Measurements from ENCODE around the gene MDM1.

MDM1 gene

GRCh38 chr12:68286396-68286795, 45.8 kb downstream of the MDM1 start:
- no peak for DNase-seq (ENCODE audit: low read depth, low spot score)
- no peak overlapping the region for H3K4me3 ChIP-seq (ENCODE audit: low read length)

DNA sequence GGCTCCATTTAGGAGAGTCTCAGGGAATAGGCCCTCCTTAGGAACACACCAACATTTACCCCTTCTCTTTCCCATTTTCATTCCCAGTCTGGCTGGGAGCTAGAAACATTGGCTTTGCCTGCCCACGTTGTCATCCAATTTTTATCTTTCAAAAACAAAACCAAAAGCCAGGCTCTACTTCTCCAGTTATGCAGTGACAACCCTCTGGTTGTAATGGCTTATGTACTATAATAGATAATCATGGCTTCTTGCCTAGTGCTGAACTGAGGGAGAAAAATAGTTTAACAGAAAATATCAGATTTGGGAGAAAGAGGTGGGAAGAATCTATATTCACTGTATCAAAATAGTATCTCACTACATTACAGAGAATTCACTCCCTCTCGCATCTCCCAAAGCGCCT, 46.6 kb downstream of the MDM1 start:
- no peak overlapping the region for H3K4me3 ChIP-seq (ENCODE audit: low read length)
- DNase-seq (ENCODE audit: low read depth, low spot score) = no peak

DNA sequence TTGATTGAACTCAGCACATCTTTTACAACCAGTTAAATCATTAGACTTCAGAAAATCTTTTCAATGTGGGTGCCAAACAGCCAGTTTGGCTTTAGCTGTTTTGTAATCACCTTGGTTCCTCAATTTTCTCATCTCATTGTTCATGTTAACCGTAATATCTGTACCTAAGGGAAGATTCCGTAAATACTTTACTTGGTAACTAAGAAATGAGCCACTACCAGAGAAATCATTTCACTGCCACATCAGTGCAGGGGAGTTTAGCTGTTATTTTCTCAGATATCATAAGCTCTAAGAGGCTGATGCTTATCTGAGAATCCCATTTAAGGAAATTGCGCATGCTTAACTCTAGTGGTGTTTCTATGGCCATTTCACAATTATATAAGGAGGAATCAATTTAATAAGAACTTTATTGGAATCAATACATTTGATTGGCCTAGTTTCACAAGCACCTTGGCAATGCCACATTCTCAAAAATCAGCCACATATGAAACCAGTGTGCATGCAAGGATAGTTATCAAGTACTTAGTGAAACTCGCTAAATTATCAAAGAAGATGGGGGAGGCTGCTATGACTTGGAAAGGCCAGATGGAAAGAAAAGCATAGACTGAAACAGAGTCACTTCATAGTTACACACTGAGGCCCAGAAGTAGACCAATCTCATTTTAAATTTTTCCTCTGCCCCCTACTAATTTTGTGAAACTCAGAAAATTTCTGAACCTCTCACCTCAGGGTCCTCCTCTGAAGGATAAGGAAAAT, 50.7 kb downstream of the MDM1 start:
- no peak for DNase-seq (ENCODE audit: low read depth, low spot score)

GRCh38 chr12:68280240-68280639, 51.9 kb downstream of the MDM1 start:
- no peak for DNase-seq (ENCODE audit: low read depth, low spot score)
- H3K4me3 ChIP-seq (ENCODE audit: low read length) = no peak overlapping the region

More for the DNA sequence above, 50.7 kb downstream of the MDM1 start:
- no peak overlapping the region for H3K4me3 ChIP-seq (ENCODE audit: low read length)

DNA sequence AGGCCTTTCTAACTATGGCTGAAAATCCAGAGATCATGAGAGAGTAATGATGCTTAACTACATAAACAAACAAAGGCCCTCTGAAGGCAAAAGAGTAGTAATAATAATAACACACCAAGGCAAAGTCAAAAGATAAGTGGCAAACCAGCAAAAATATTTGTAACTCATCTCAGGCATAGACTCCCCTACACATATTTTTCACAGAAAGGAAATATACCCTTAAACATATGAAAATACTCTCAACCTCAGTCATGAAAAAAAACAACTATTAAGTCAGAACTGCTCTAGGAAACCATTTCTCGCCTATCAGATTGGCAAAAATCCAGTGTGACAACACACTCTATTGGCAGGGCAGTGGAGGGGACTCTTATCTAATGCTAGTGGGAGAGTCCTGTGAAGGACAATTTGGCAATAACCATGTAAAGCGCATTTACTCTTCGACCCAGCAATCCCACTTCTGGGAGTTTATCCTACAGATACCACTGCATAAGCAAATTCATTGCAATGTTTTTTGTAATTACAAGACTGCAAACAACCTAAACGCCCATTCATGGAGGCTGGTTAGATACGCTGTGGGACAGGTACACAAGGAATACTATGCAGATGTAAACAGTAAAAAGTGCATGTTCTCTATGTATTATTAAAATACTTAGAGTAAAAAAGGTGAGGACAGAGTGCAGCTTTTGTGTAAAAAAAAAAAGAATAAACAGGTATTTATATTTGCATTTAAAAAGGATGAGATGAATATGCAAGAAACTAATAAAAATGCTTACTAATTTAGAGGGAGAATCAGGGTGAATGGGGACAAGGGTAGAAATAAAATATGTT, 52.7 kb downstream of the MDM1 start:
- H3K4me3 ChIP-seq (ENCODE audit: low read length) = no peak overlapping the region
- no peak for DNase-seq (ENCODE audit: low read depth, low spot score)

DNA sequence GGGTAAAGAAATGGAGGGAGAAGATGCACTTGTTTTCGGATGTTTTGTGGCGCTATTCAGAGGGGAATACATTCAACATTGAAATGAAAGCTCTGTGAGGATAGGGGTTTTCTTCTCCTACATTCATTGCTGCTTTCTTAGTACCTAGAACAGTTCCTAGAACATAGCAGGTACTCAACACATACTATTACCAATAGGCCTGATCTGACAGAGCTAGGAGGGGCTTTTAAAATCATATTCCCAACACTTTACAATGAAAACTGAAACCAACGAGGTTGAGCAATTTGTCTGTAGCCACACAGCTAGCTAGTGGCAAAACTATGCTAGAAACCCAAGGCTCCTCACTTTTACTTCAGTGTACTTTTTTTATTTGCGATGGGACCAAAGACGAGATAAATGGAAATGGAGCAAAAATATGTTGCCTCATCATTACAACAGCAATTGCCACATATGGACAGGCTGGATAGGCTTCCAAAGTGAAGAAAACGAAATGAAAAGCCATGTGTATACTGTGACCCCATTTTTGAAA, 55.7 kb downstream of the MDM1 start:
- no peak for DNase-seq (ENCODE audit: low read depth, low spot score)

GRCh38 chr12:68272732-68273131, 59.4 kb downstream of the MDM1 start:
- no peak overlapping the region for H3K4me3 ChIP-seq (ENCODE audit: low read length)
- DNase-seq (ENCODE audit: low read depth, low spot score) = no peak

More for the DNA sequence above, 55.7 kb downstream of the MDM1 start:
- no peak overlapping the region for H3K4me3 ChIP-seq (ENCODE audit: low read length)

GRCh38 chr12:68271346-68271745, 60.8 kb downstream of the MDM1 start:
- no peak overlapping the region for H3K4me3 ChIP-seq (ENCODE audit: low read length)
- DNase-seq (ENCODE audit: low read depth, low spot score) = no peak

DNA sequence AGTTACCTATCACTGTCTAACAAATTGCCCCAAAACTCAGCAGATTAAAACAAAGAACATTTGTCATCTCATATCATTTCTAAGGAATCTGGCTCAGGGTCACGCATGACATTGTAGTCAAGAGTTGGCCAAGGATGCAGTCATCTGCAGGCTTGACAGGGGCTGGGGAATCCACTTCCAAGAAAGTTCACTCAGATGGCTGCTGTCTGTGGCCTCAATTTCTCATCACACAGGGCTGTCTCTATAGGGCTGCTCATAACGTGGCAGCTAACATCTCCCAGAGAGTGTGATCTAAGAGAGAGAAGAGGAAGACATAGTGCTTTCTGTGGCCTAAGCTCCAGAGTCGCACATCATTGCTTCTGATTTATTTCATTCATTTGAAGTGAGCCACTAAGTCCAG, 61.8 kb downstream of the MDM1 start:
- H3K4me3 ChIP-seq (ENCODE audit: low read length) = no peak overlapping the region
- DNase-seq (ENCODE audit: low read depth, low spot score) = no peak

- no peak for DNase-seq (ENCODE audit: low read depth, low spot score)
- H3K4me3 ChIP-seq (ENCODE audit: low read length) = no peak overlapping the region
These were observed 62.4 kb downstream of the MDM1 start for GRCh38 chr12:68269779-68270178.

DNA sequence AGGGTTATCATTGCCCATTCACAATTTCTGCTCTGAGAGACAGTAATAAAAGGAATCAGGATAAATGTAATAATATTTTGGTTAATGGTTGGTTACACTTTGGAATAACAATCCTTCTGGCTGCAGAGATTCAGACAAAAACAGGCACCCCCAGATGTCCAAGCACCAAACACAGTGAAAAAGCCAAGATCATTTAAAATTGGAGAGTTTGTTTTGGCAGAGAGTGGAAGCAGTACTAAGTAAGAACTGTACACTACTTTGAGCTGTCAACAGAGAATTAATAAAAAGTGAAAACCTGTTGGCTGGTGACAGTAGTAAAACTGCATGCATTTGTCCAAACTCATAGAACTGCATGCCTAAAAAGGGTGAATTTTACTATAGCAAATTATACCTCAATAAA, 63.2 kb downstream of the MDM1 start:
- DNase-seq (ENCODE audit: low read depth, low spot score) = no peak
- H3K4me3 ChIP-seq (ENCODE audit: low read length) = no peak overlapping the region

GRCh38 chr12:68267892-68268396, 64.2 kb downstream of the MDM1 start:
- no peak overlapping the region for H3K4me3 ChIP-seq (ENCODE audit: low read length)
- no peak for DNase-seq (ENCODE audit: low read depth, low spot score)

DNA sequence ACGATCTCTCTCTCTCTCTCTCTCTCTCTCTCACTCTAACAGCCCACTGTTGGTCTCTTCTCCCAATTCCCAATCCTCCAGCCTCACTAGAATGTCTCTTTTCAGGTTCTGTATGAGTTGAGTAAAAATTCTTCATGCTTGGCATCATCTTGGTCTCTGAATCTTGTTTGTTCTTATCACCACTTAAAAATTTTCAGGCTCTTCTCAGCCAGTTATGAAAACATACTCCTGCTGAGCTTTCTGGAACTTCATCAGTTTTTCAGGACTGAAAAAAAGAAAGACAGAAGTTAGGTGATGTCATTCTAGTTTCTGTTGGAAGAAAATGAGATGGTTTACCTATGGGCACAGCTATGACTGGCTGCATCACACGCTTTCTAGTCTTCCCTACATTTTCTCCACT, 67.3 kb downstream of the MDM1 start:
- no peak for DNase-seq (ENCODE audit: low read depth, low spot score)
- no peak overlapping the region for H3K4me3 ChIP-seq (ENCODE audit: low read length)

GRCh38 chr12:68264158-68264855, 67.9 kb downstream of the MDM1 start:
- DNase-seq (ENCODE audit: low read depth, low spot score) = no peak
- no peak overlapping the region for H3K4me3 ChIP-seq (ENCODE audit: low read length)

GRCh38 chr12:68263366-68263765, 68.8 kb downstream of the MDM1 start:
- H3K4me3 ChIP-seq (ENCODE audit: low read length) = no peak overlapping the region
- DNase-seq (ENCODE audit: low read depth, low spot score) = no peak

GRCh38 chr12:68261896-68262295, 70.3 kb downstream of the MDM1 start:
- DNase-seq (ENCODE audit: low read depth, low spot score) = no peak

GRCh38 chr12:68260153-68260552, 72.0 kb downstream of the MDM1 start:
- DNase-seq (ENCODE audit: low read depth, low spot score) = no peak
- H3K4me3 ChIP-seq (ENCODE audit: low read length) = no peak overlapping the region

More at GRCh38 chr12:68261896-68262295, 70.3 kb downstream of the MDM1 start:
- H3K4me3 ChIP-seq (ENCODE audit: low read length) = no peak overlapping the region

DNA sequence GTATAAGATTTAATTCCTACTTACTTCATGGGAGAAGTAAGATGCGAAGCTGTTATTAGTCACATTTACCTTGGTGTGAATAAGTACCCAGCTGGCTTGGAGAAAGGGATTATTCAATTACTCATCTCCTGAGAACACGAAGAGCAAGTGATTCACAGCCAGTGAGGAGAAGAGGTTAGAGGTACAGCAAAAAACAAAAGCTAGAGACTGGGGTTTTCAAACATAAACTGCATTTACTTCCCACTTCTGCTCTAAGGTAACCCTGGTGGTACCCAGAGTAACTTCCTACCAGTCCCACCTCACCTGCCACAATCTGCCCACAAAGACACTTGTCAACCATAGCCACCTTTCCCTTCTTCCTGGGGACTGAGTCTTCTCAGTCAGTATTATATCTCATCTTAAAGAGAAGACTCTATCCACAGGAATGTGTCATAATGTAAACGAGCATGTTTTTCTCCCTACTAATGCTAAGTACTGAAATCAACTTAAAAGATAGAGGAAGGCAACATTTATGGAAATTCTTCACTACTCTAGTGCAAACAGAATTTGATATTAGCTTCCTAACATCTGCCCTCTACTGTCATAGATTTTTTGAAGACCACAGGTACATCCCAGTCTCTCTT, 72.7 kb downstream of the MDM1 start:
- no peak overlapping the region for H3K4me3 ChIP-seq (ENCODE audit: low read length)
- peak; percentile 31 for DNase-seq (ENCODE audit: low read depth, low spot score)

DNA sequence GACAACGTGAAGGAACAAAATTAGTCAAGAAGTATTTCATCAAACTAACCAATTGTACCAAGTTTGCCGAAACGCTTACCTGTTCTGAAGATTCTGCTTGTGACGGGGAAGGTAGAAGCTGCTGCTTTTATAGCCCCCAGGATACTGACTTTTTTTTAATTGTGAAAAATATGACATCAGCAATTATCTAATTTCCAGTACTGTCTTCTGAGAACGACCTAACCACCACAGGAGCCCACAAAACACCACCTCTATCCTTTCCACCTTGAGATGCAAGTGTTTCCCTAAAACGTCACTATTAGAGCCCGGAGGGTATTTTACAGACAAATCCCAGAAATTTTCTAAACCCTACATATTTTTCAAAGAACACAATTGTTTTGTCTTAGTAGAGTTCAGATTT, 78.7 kb downstream of the MDM1 start, which contains the start of gene IL22:
Gene IL22 (minus strand): TSS at position 101 of the 400 bp plus-strand sequence. CDS start 156 bp downstream, outside the sequence.
- DNase-seq (ENCODE audit: low read depth, low spot score) = no peak
- H3K4me3 ChIP-seq (ENCODE audit: low read length) = no peak within 1 kb of the TSS
